Breast epithelium (tissue), 4 donors: ENCODE data around the gene SNRK. TPM values are rescaled to one million over a fixed set of nuclear protein-coding genes. Genes with fewer than 3 reads are reported as not detected.

Experiments used
- DNase-seq, 2 donors: peaks; one replicate each; pipeline ENCODE4 v3.0.0-alpha.2; 2019; ENCODE audit warnings: low spot score in 2 of 2
- H3K27ac ChIP-seq, 2 donors: fragments of 200-600 bp; sonication (generic) in 1 of 2; one replicate each; pipeline ENCODE4 v1.5.1; 2016 to 2019; ENCODE audit warnings: mild to moderate bottlenecking in 1 of 2
- H3K27me3 ChIP-seq, 2 donors: fragments of 200-600 bp; sonication (generic) in 1 of 2; one replicate each; pipeline versions ENCODE4 v1.5.1 to v1.6.0; 2017 to 2019; ENCODE audit warnings: control low read depth in 1 of 2, mild to moderate bottlenecking in 1 of 2
- H3K36me3 ChIP-seq: fragments of 200-600 bp; one replicate; pipeline ENCODE4 v1.5.1; 2019
- H3K4me1 ChIP-seq, 2 donors: fragments of 200-600 bp; sonication (generic); one replicate each; pipeline ENCODE4 v1.5.1; 2016 to 2019; ENCODE audit warnings: control low read depth in 1 of 2
- H3K4me3 ChIP-seq, 3 donors: fragments of 200-600 bp; sonication (generic); 1 replicate in 2 of 3; 2 replicates in 1 of 3; pipeline ENCODE4 v1.5.1; 2016 to 2019; ENCODE audit warnings: mild to moderate bottlenecking in 3 of 3, moderate library complexity in 2 of 3
- H3K9me3 ChIP-seq, 2 donors: fragments of 200-600 bp; sonication (generic) in 1 of 2; one replicate each; pipeline ENCODE4 v1.5.1; 2016 to 2019; ENCODE audit warnings: control low read depth in 1 of 2
- POLR2A ChIP-seq: fragments of 450-650 bp; IDR thresholded peaks from one replicate; pipeline ENCODE4 v1.6.1; 2016; ENCODE audit warnings: antibody characterized with exemption, mild to moderate bottlenecking, moderate library complexity
- POLR2AphosphoS5 ChIP-seq, 3 donors: sonication (generic); formaldehyde crosslinking; IDR thresholded peaks; one replicate each; pipeline ENCODE4 v1.6.1; 2017; ENCODE audit warnings: antibody characterized with exemption in 3 of 3
- intact Hi-C: fragments of 100-400 bp; cut with DNase I; formaldehyde crosslinking; loops from one replicate; pipeline ENCODE4 v1.15.1; 2023; ENCODE audit warnings: low total_unique reads
- total RNA-seq, 3 donors: library from RNA; depleted of rRNA; stranded (reverse); fragments of >200 nt; gene quantifications; one replicate each; pipeline ENCODE4 v1.1.0, GENCODE V29; 2016
- TF ChIP-seq, protein P1 (sequence below), 3 donors: fragments of 450-650 bp; IDR thresholded peaks; one replicate each; pipeline ENCODE4 v1.5.1; 2016 to 2017; ENCODE audit warnings: antibody characterized with exemption in 3 of 3, mild to moderate bottlenecking in 3 of 3, moderate library complexity in 3 of 3

The SNRK gene
- total RNA-seq, 3 donors from 2014 or later, result 52.0 to 84.9 (median 72.8) TPM

DNA sequence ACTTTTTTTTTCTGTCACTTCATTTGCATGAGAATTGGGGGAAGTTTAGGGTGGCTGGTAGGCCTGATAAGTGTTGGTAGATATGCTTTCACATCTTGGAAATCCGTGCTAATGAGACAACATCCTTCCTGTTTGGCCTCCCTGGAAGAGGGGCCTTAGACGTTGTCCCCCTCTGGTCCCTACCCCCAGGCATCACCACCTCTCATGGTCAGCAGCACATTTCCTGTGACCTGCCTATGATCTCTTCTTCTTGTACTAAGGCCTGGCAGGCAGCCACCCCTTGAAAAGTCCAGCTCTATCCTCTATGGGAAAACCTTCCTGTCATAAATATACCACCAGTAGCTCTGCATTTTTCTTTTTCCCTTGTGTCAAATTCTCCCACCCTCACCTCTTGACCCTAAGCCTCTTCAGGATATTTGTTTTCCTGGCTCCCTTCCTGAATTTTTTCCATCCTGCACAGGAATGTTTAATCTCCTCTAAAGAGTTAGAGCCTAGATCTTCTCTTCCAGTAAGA lies 107.8 kb downstream of the SNRK start:
- H3K27me3 ChIP-seq, result no peaks in the 10 kb centered on the region
- no peak for DNase-seq
- H3K36me3 ChIP-seq, result no peaks in the 10 kb centered on the region
- no peaks in the 10 kb centered on the region for H3K4me1 ChIP-seq
- intact Hi-C loops, result no loop called here
- peak overlapping the region in 1 of 2 donors; percentile 27 for H3K27ac ChIP-seq
- TF ChIP-seq POLR2AphosphoS5 (IDR thresholded peaks at IDR 0.05) (no peak), POLR2A (no peak)
- TF ChIP-seq, protein P1, sequence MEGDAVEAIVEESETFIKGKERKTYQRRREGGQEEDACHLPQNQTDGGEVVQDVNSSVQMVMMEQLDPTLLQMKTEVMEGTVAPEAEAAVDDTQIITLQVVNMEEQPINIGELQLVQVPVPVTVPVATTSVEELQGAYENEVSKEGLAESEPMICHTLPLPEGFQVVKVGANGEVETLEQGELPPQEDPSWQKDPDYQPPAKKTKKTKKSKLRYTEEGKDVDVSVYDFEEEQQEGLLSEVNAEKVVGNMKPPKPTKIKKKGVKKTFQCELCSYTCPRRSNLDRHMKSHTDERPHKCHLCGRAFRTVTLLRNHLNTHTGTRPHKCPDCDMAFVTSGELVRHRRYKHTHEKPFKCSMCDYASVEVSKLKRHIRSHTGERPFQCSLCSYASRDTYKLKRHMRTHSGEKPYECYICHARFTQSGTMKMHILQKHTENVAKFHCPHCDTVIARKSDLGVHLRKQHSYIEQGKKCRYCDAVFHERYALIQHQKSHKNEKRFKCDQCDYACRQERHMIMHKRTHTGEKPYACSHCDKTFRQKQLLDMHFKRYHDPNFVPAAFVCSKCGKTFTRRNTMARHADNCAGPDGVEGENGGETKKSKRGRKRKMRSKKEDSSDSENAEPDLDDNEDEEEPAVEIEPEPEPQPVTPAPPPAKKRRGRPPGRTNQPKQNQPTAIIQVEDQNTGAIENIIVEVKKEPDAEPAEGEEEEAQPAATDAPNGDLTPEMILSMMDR (IDR thresholded peaks at IDR 0.05), result no peak
- no peak overlapping the region for H3K4me3 ChIP-seq
- no peaks in the 10 kb centered on the region for H3K9me3 ChIP-seq

DNA sequence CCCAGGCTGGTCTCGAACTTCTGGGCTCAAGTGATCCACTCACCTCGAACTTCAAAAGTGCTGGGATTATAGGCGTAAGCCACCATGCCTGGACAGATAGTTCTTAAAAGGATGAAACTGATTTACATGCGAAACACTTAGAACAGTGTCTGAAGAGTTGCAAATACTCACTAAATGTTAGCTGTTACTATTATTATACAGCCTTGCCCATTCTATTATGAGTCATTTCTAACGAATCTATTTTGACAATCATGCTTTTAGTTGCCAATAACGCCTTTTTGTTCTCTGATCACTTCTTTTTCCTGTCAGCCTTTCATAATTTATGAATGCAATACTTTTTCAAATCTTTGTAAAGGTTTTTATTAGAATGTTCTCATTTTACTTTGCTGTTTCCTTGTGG lies 112.7 kb downstream of the SNRK start:
- H3K27ac ChIP-seq, result no peak overlapping the region
- no peak for DNase-seq
- intact Hi-C loops, result no loop called here
- no peak overlapping the region for H3K4me3 ChIP-seq
- no peaks in the 10 kb centered on the region for H3K9me3 ChIP-seq
- H3K36me3 ChIP-seq, result no peaks in the 10 kb centered on the region
- TF ChIP-seq POLR2AphosphoS5 (IDR thresholded peaks at IDR 0.05) (no peak), POLR2A (no peak)
- TF ChIP-seq, protein P1 (IDR thresholded peaks at IDR 0.05), result no peak
- no peaks in the 10 kb centered on the region for H3K27me3 ChIP-seq
- H3K4me1 ChIP-seq, result no peaks in the 10 kb centered on the region

DNA sequence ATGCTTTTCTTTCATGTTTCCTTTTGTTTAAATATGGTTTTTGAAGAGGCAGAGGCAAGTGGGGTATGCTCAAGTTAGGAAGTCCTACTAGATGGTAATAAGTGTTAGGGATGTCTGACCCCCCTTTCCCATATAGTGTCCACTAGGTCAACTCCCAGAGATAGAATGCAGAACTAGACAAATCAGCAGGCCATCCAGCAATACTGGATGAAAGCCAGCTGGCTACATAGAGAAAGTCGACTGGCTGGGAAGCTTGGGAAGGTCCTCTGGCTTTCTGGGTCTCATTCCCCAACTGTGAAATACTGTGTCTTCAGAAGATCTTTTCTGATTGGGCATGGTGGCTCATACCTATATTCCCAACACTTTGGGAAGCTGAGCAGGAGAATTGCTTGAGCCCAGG lies 113.8 kb downstream of the SNRK start:
- no peak for DNase-seq
- no peak overlapping the region for H3K4me3 ChIP-seq
- no peaks in the 10 kb centered on the region for H3K36me3 ChIP-seq
- no peaks in the 10 kb centered on the region for H3K4me1 ChIP-seq
- no peaks in the 10 kb centered on the region for H3K27me3 ChIP-seq
- intact Hi-C loops, result no loop called here
- TF ChIP-seq POLR2AphosphoS5 (IDR thresholded peaks at IDR 0.05) (no peak), POLR2A (no peak)
- TF ChIP-seq, protein P1 (IDR thresholded peaks at IDR 0.05), result no peak
- H3K27ac ChIP-seq, result no peak overlapping the region
- no peaks in the 10 kb centered on the region for H3K9me3 ChIP-seq

Other genes with a start within 250 kb of the SNRK start
- gene POMGNT2, start 180.5 kb upstream of the SNRK start, total RNA-seq, result 10 to 100 TPM; 14.6 to 19.0 (median 18.4) TPM